ENCODE measurements around the gene OR1L1.

OR1L1 gene

GRCh38 chr9:122661416-122661815 lies at the start of gene OR1L1:
Gene OR1L1 (plus strand): TSS chr9:122661716. CDS start chr9:122661716, 0 bp downstream.
- no peak for DNase-seq

- DNase-seq = no peak
Measured at GRCh38 chr9:122614362-122614761, 47.2 kb upstream of the OR1L1 start, which contains the start of gene OR1Q1. Gene OR1Q1 (plus strand): TSS chr9:122614738. CDS start chr9:122614738, 0 bp downstream.

GRCh38 chr9:122619996-122620395 lies 41.5 kb upstream of the OR1L1 start:
- DNase-seq = no peak

GRCh38 chr9:122642226-122642625 lies 19.3 kb upstream of the OR1L1 start:
- DNase-seq = no peak

- no peak for DNase-seq
Measured at GRCh38 chr9:122656378-122656777, 5.1 kb upstream of the OR1L1 start.

GRCh38 chr9:122657527-122657926 lies 4.0 kb upstream of the OR1L1 start, which contains the start of gene OR1B1:
Gene OR1B1 (minus strand): TSS chr9:122657627.
- no peak for DNase-seq

GRCh38 chr9:122672481-122672880 lies 11.0 kb downstream of the OR1L1 start:
- DNase-seq = no peak

GRCh38 chr9:122684851-122685250 lies 23.3 kb downstream of the OR1L1 start:
- no peak for DNase-seq

GRCh38 chr9:122695696-122696095 lies 34.2 kb downstream of the OR1L1 start:
- no peak for DNase-seq

Measured in activated CD4-positive, alpha-beta T cell treated with anti-CD3 and anti-CD28 coated beads for 4 hours (primary cell).